IMR-90 (cell line): ENCODE data around the gene CENPU. TPM values are rescaled to one million over a fixed set of nuclear protein-coding genes. Genes with fewer than 3 reads are reported as not detected.

Experiments
- CHD1 ChIP-seq: IDR thresholded peaks from 2 replicates; pipeline ENCODE4 v1.6.1; 2012; ENCODE audit warnings: low read depth, low read length, improper control_type of control experiment
- MAZ ChIP-seq: IDR thresholded peaks from 2 replicates; pipeline ENCODE4 v1.6.1; 2012; ENCODE audit warnings: low read depth, mild to moderate bottlenecking, low read length, improper control_type of control experiment, moderate library complexity, borderline replicate concordance
- RAD21 ChIP-seq: IDR thresholded peaks from 2 replicates; pipeline ENCODE4 v1.6.1; 2012; ENCODE audit warnings: low read length, improper control_type of control experiment
- RFX5 ChIP-seq: IDR thresholded peaks from 2 replicates; pipeline ENCODE4 v1.8.0; 2012; ENCODE audit warnings: low read depth, mild to moderate bottlenecking, low read length, moderate library complexity
- polyA plus RNA-seq, 3 experiments: library from polyadenylated mRNA; depleted of rRNA; stranded (reverse); fragments of >200 nt; gene quantifications; 2 replicates each; pipeline ENCODE4 v1.2.3, GENCODE V29; 2012; ENCODE audit warnings: low replicate concordance in 1 of 3
- total RNA-seq: library from RNA; depleted of rRNA; stranded (reverse); fragments of >200 nt; gene quantifications from 2 replicates; pipeline ENCODE4 v1.2.3, GENCODE V29; 2012
- TF ChIP-seq, protein P1 (sequence below): conservative IDR thresholded peaks from 2 replicates; pipeline ENCODE4 v1.5.1; 2012; ENCODE audit warnings: mild to moderate bottlenecking, low read depth, low read length, improper control_type of control experiment

CENPU gene
- total and polyA plus RNA-seq, 2 of the 4 experiments (the other 2 are of a cell fraction) = 13.6 to 14.6 TPM

DNA sequence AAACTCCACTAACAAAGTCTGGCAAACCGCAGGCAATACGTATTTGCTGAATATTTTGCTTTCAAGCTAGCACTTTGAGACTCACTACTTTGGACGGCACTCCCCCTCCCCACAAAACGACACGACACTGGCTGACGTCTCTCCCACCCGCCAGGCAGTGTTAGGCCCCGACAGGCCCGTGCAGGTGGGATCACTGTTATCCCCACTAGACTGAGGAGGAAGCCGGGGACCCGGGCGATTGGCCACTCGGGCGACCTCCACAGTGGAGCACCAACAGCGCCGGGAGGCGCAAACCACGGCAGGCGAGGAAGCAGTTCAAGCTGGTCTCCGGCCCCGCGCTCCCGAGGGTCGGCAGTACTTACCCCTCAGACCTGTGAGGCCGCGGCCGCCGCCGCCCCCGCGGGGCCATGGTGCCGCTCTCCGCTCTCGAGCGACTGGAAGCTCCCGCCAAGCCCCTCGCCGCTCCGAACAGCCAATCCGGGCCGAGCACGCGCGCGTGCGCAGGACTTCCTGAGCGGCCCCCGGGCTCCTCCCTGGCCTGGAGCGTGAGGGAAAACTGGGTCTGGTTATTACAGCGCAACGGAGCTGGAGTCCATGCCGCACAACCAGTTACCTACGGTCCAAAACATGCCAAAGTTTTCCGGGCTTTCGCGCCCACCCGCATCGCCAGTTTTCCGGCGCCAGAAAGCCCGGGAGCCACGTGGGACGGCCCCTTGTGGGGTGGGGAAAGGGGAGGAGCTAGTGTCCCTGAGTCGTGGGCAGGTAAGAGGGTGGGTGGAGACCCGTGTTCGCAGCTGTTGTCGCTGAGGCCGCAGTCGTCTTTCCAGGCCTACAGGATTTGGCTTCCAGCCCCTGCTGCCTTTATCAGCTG lies at the start of gene CENPU (continued):
- TF ChIP-seq, protein P1, sequence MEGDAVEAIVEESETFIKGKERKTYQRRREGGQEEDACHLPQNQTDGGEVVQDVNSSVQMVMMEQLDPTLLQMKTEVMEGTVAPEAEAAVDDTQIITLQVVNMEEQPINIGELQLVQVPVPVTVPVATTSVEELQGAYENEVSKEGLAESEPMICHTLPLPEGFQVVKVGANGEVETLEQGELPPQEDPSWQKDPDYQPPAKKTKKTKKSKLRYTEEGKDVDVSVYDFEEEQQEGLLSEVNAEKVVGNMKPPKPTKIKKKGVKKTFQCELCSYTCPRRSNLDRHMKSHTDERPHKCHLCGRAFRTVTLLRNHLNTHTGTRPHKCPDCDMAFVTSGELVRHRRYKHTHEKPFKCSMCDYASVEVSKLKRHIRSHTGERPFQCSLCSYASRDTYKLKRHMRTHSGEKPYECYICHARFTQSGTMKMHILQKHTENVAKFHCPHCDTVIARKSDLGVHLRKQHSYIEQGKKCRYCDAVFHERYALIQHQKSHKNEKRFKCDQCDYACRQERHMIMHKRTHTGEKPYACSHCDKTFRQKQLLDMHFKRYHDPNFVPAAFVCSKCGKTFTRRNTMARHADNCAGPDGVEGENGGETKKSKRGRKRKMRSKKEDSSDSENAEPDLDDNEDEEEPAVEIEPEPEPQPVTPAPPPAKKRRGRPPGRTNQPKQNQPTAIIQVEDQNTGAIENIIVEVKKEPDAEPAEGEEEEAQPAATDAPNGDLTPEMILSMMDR = no peak
- TF ChIP-seq RFX5 = peak; percentile 62
- peak; percentile 96 for TF ChIP-seq MAZ
- TF ChIP-seq CHD1 = no peak
- no peak for TF ChIP-seq RAD21
